Activated T-helper 1 cell treated with anti-CD3 and anti-CD28 coated beads, Interleukin-12 subunit alpha, Interleukin-12 subunit beta, Interleukin-2, Interleukin-4 antibody, amounts not matched to agents 30 ng/mL and 10 ng/mL and 1 ng/mL, durations not matched to agents 14 hours and 24 hours and 36 hours (primary cell): ENCODE measurements around the gene STK10. TPM values are rescaled to one million over a fixed set of nuclear protein-coding genes. Genes with fewer than 3 reads are reported as not detected.

Source experiments
- total RNA-seq: library from RNA; stranded (reverse); gene quantifications from 2 replicates; pipeline ENCODE4 v1.2.3, GENCODE V29; 2022

Gene STK10
- total RNA-seq, 1 donor from 2014 or later, result 91.9 TPM

Other genes with a start within 250 kb of the STK10 start
- gene FBXW11, start 181.6 kb downstream of the STK10 start, total RNA-seq, result 55.6 and 57.9 TPM in 2 replicates
- not detected in 2 replicates for gene EFCAB9, start 5.9 kb upstream of the STK10 start, total RNA-seq
- 5.0 and 6.1 TPM in 2 replicates for gene UBTD2, start 95.5 kb upstream of the STK10 start, total RNA-seq